Gastrocnemius medialis (tissue), 4 donors: Measurements from ENCODE around the gene SLC22A6.

Source experiments
- POLR2A ChIP-seq, 2 donors: fragments of 450-650 bp; IDR thresholded peaks; one replicate each; pipeline ENCODE4 v1.6.1; 2017; ENCODE audit warnings: antibody characterized with exemption in 2 of 2, mild to moderate bottlenecking in 2 of 2, moderate library complexity in 2 of 2
- TF ChIP-seq, protein P1 (sequence below), 5 experiments: fragments of 450-650 bp in 3 of 5; fragments of 200-600 bp in 2 of 5; sonication (generic) in 2 of 5; IDR thresholded peaks in 4 of 5; conservative IDR thresholded peaks in 1 of 5; 1 replicate in 4 of 5; 2 replicates in 1 of 5; pipeline ENCODE4 v1.5.1; 2016 to 2019; ENCODE audit warnings: antibody characterized with exemption in 5 of 5, mild to moderate bottlenecking in 3 of 5, moderate library complexity in 3 of 5

DNA sequence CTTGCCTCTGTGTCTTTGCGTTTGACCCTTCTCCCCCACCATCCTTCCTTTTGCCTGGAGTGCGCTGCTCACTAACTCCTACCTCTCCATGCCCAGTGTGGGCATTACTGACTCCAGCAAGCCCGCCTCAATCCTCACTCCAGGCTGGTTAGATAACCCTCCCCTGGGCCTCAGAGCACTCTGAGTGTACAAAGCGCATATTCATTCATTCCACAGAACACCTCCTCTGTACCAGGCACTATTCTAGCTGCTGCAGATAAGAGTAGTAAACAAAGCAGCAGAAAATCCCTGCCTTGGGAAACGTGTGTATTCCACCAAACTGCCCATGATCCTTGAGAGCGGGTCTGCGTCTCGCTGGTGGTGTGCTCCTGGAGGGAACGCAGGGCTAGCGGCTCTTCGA is 27.7 kb upstream of the SLC22A6 start:
- TF ChIP-seq, protein P1, sequence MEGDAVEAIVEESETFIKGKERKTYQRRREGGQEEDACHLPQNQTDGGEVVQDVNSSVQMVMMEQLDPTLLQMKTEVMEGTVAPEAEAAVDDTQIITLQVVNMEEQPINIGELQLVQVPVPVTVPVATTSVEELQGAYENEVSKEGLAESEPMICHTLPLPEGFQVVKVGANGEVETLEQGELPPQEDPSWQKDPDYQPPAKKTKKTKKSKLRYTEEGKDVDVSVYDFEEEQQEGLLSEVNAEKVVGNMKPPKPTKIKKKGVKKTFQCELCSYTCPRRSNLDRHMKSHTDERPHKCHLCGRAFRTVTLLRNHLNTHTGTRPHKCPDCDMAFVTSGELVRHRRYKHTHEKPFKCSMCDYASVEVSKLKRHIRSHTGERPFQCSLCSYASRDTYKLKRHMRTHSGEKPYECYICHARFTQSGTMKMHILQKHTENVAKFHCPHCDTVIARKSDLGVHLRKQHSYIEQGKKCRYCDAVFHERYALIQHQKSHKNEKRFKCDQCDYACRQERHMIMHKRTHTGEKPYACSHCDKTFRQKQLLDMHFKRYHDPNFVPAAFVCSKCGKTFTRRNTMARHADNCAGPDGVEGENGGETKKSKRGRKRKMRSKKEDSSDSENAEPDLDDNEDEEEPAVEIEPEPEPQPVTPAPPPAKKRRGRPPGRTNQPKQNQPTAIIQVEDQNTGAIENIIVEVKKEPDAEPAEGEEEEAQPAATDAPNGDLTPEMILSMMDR (IDR thresholded peaks at IDR 0.05 in 4 of 5, conservative IDR thresholded peaks at IDR 0.05 in 1 of 5): no peak
- no peak for TF ChIP-seq POLR2A (IDR thresholded peaks at IDR 0.05)
